H9 (cell line): ENCODE results near the gene MZT2A. TPM values are rescaled to one million over a fixed set of nuclear protein-coding genes. Genes with fewer than 3 reads are reported as not detected.
"Not testable (repeated sequence)": the region's sequence is repeated elsewhere in the genome, so short reads cannot be mapped to it uniquely, and the experiment has no call there.

Experiments
- DNase-seq: peaks from one replicate; pipeline ENCODE4 v3.0.0-alpha.2; 2017
- H2AFZ ChIP-seq: one replicate; pipeline ENCODE4 v1.6.1; 2013; ENCODE audit warnings: mild to moderate bottlenecking, low read length, control low read depth, moderate library complexity
- H2AK5ac ChIP-seq: 2 replicates; pipeline ENCODE4 v1.6.1; 2013; ENCODE audit warnings: low read length, control low read depth, mixed read lengths; ENCODE audit not compliant: insufficient read length
- H2BK120ac ChIP-seq: one replicate; pipeline ENCODE4 v1.6.1; 2013; ENCODE audit warnings: low read depth, mild to moderate bottlenecking, low read length, control low read depth, inconsistent platforms; ENCODE audit not compliant: poor library complexity, severe bottlenecking
- H2BK12ac ChIP-seq: 2 replicates; pipeline ENCODE4 v1.6.1; 2013; ENCODE audit warnings: low read length, control low read depth, mixed read lengths, low read depth; ENCODE audit not compliant: insufficient read length
- H2BK15ac ChIP-seq: 2 replicates; pipeline ENCODE4 v1.6.1; 2013; ENCODE audit warnings: low read depth, low read length, control low read depth
- H2BK20ac ChIP-seq: one replicate; pipeline ENCODE4 v1.6.1; 2013; ENCODE audit warnings: low read depth, mild to moderate bottlenecking, low read length, control low read depth, inconsistent platforms; ENCODE audit not compliant: poor library complexity, severe bottlenecking
- H2BK5ac ChIP-seq: 2 replicates; pipeline ENCODE4 v1.6.1; 2013; ENCODE audit warnings: low read length, control low read depth, mixed read lengths; ENCODE audit not compliant: insufficient read length
- H3K14ac ChIP-seq: 2 replicates; pipeline ENCODE4 v1.6.1; 2013; ENCODE audit warnings: low read length, control low read depth; ENCODE audit not compliant: insufficient read depth
- H3K18ac ChIP-seq: 2 replicates; pipeline ENCODE4 v1.6.1; 2013; ENCODE audit warnings: low read depth, mild to moderate bottlenecking, mixed read lengths, low read length, control low read depth; ENCODE audit not compliant: insufficient read length
- H3K23ac ChIP-seq: 2 replicates; pipeline ENCODE4 v1.6.1; 2013; ENCODE audit warnings: low read length, control low read depth, mixed read lengths, low read depth; ENCODE audit not compliant: insufficient read length
- H3K23me2 ChIP-seq: 2 replicates; pipeline ENCODE4 v1.6.1; 2013; ENCODE audit warnings: low read depth, mild to moderate bottlenecking, mixed read lengths, low read length, control low read depth; ENCODE audit not compliant: insufficient read length, poor library complexity, severe bottlenecking
- H3K27ac ChIP-seq: 2 replicates; pipeline ENCODE4 v1.5.1; 2013; ENCODE audit warnings: low read length, control low read depth, mixed read lengths, low read depth; ENCODE audit not compliant: insufficient read length
- H3K27me3 ChIP-seq: 2 replicates; pipeline ENCODE4 v1.6.1; 2013; ENCODE audit warnings: low read length, control low read depth, inconsistent platforms; ENCODE audit not compliant: insufficient read depth
- H3K4ac ChIP-seq: 2 replicates; pipeline ENCODE4 v1.6.1; 2013; ENCODE audit warnings: low read depth, mild to moderate bottlenecking, control low read depth, inconsistent platforms, low read length, moderate library complexity
- H3K4me1 ChIP-seq: 2 replicates; pipeline ENCODE4 v1.6.1; 2013; ENCODE audit warnings: low read length, control low read depth, inconsistent platforms; ENCODE audit not compliant: insufficient read depth
- H3K4me2 ChIP-seq: 2 replicates; pipeline ENCODE4 v1.6.1; 2013; ENCODE audit warnings: low read length, control low read depth, mixed read lengths; ENCODE audit not compliant: insufficient read length, insufficient read depth
- H3K56ac ChIP-seq: 2 replicates; pipeline ENCODE4 v1.6.1; 2013; ENCODE audit warnings: low read depth, mild to moderate bottlenecking, mixed read lengths, low read length, control low read depth; ENCODE audit not compliant: insufficient read length
- H3K79me1 ChIP-seq: 2 replicates; pipeline ENCODE4 v1.6.1; 2013; ENCODE audit warnings: low read depth, mild to moderate bottlenecking, moderate library complexity, low read length, control low read depth, inconsistent platforms; ENCODE audit not compliant: insufficient read depth, poor library complexity, severe bottlenecking
- H3K79me2 ChIP-seq: 2 replicates; pipeline ENCODE4 v1.6.1; 2013; ENCODE audit warnings: low read length, control low read depth, inconsistent platforms; ENCODE audit not compliant: insufficient read depth
- H3K9ac ChIP-seq: 2 replicates; pipeline ENCODE4 v1.6.1; 2013; ENCODE audit warnings: low read length, control low read depth, mixed read lengths; ENCODE audit not compliant: insufficient read length; ENCODE audit errors: extremely low read depth
- H3K9me3 ChIP-seq: one replicate; pipeline ENCODE4 v1.6.1; 2013; ENCODE audit warnings: low read depth, low read length, inconsistent platforms; ENCODE audit not compliant: control insufficient read depth
- H3T11ph ChIP-seq: one replicate; pipeline ENCODE4 v1.6.1; 2013; ENCODE audit warnings: mild to moderate bottlenecking, low read length, control low read depth, inconsistent platforms
- H4K20me1 ChIP-seq: one replicate; pipeline ENCODE4 v1.6.1; 2013; ENCODE audit not compliant: control insufficient read depth, insufficient read length, insufficient read depth
- H4K5ac ChIP-seq: 2 replicates; pipeline ENCODE4 v1.6.1; 2013; ENCODE audit warnings: low read depth, mild to moderate bottlenecking, mixed read lengths, low read length, control low read depth; ENCODE audit not compliant: insufficient read length
- H4K8ac ChIP-seq: replicated peaks from 2 replicates; pipeline ENCODE4 v1.6.1; 2013; ENCODE audit warnings: low read length, control low read depth, mixed read lengths, low read depth; ENCODE audit not compliant: insufficient read length
- H4K91ac ChIP-seq: 2 replicates; pipeline ENCODE4 v1.6.1; 2013; ENCODE audit warnings: low read depth, mild to moderate bottlenecking, moderate library complexity, mixed read lengths, low read length, control low read depth; ENCODE audit not compliant: insufficient read length
- H3K27ac Mint-ChIP-seq, 3 experiments: 2 replicates in 2 of 3; 3 replicates in 1 of 3; pipeline ENCODE4 v1.8.0; 2020 to 2021; ENCODE audit warnings: mixed read lengths in 3 of 3, mild to moderate bottlenecking in 1 of 3, moderate library complexity in 1 of 3
- H3K27me3 Mint-ChIP-seq: 2 replicates; pipeline ENCODE4 v1.8.0; 2021; ENCODE audit warnings: low read depth, mild to moderate bottlenecking, moderate library complexity, mixed read lengths
- H3K36me3 Mint-ChIP-seq, 3 experiments: 2 replicates in 2 of 3; 3 replicates in 1 of 3; pipeline ENCODE4 v1.8.0; 2020 to 2021; ENCODE audit warnings: low read depth in 3 of 3, mixed read lengths in 3 of 3; ENCODE audit not compliant: insufficient read depth in 1 of 3
- H3K4me1 Mint-ChIP-seq, 2 experiments: 2 replicates each; pipeline ENCODE4 v1.8.0; 2020; ENCODE audit warnings: mixed read lengths in 2 of 2
- H3K4me3 Mint-ChIP-seq, 2 experiments: 2 replicates in 1 of 2; 3 replicates in 1 of 2; pipeline ENCODE4 v1.8.0; 2020 to 2021; ENCODE audit warnings: mild to moderate bottlenecking in 2 of 2, mixed read lengths in 2 of 2, moderate library complexity in 1 of 2
- H3K9me3 Mint-ChIP-seq, 2 experiments: 2 replicates in 1 of 2; 3 replicates in 1 of 2; pipeline ENCODE4 v1.8.0; 2020; ENCODE audit warnings: mild to moderate bottlenecking in 2 of 2, mixed read lengths in 2 of 2, moderate library complexity in 1 of 2
- WGBS: extraction: QIAGEN DNeasy Blood & Tissue Kit; methylation state at CpG from one replicate; pipeline ENCODE4 v1.1.7; 2013; ENCODE audit warnings: missing lambda C conversion rate, low lambda C conversion rate, mixed read lengths; ENCODE audit not compliant: insufficient read length; ENCODE audit errors: extremely low coverage; 5-methylcytosine and 5-hydroxymethylcytosine counted together
- total RNA-seq: library from RNA; stranded (reverse); gene quantifications from 2 replicates; pipeline ENCODE4 v1.2.1, GENCODE V29; 2021

The MZT2A gene
- total RNA-seq, 1 experiment from 2014 or later = 127 TPM

GRCh38 chr2:131444736-131445514, 47.3 kb downstream of the MZT2A start:
- H3K27ac ChIP-seq, H2BK15ac ChIP-seq, H3K79me1 ChIP-seq, H3K23me2 ChIP-seq, H3K4me1 ChIP-seq, H4K91ac ChIP-seq, H3K56ac ChIP-seq, H3K9ac ChIP-seq, H3K23ac ChIP-seq, H3K9me3 ChIP-seq, H4K20me1 ChIP-seq, H2BK12ac ChIP-seq, DNase-seq, H2BK20ac ChIP-seq, H4K5ac ChIP-seq, H3K27me3 Mint-ChIP-seq, H3K27me3 ChIP-seq, H3K4me2 ChIP-seq, H2BK5ac ChIP-seq, H3K14ac ChIP-seq, H3K9me3 Mint-ChIP-seq, H2AK5ac ChIP-seq, H2AFZ ChIP-seq, H3K27ac Mint-ChIP-seq, H3K79me2 ChIP-seq, H2BK120ac ChIP-seq, H4K8ac ChIP-seq, H3K4me3 Mint-ChIP-seq, H3K4me1 Mint-ChIP-seq, H3T11ph ChIP-seq, H3K18ac ChIP-seq, H3K36me3 Mint-ChIP-seq, H3K4ac ChIP-seq: not testable (repeated sequence)
- WGBS = no CpG with 5 or more reads among the region's 90 CpGs

DNA sequence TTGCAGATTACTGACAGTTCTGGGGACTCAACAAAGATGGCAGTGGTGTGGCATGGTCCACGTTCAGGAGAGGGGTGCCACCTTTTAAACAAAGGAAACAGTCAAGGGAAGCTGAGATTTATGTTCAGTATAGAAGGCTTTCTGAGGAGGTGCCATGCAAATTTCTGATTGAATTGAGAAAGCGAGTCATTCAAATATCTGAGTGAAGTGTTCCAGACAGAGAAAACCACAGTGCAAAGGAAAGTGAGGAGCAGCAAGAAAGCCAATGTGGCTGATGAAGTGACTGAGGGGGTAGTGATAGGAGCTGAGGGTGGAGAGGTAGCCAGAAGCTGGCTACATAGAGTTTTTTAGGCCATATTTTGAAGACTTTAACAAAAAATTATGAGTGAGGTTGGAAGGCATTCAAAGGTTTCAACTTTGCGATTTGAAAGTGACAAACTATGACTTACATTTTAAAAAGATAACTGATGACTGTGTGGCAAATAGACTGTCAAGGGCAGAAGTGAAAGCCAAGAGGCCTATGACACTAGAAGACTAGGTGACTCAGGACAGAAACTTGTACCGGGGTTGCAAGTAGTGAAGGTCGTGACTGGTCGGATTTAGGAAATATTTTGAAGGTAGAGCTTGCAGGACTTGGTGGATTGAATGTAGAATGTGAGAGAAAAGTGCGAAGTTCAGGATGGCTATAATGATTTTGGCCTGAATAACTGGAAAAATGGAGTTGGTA, 51.3 kb downstream of the MZT2A start:
- H3K56ac ChIP-seq, H2AFZ ChIP-seq: not testable (repeated sequence)
- WGBS = no CpG with 5 or more reads among the region's 7 CpGs

More for the DNA sequence above, 51.3 kb downstream of the MZT2A start:
- not testable (repeated sequence) for H2AK5ac ChIP-seq, H3K23me2 ChIP-seq, H3K9ac ChIP-seq, H3K27me3 ChIP-seq, H2BK5ac ChIP-seq, H3K27ac ChIP-seq, H4K91ac ChIP-seq, H3K4me1 ChIP-seq, H3K9me3 Mint-ChIP-seq, H3T11ph ChIP-seq, H4K8ac ChIP-seq, H4K5ac ChIP-seq, H2BK20ac ChIP-seq, H3K23ac ChIP-seq, H3K4ac ChIP-seq, H3K79me2 ChIP-seq, H3K27me3 Mint-ChIP-seq, H4K20me1 ChIP-seq, H3K36me3 Mint-ChIP-seq, H3K27ac Mint-ChIP-seq, H3K9me3 ChIP-seq, H3K4me1 Mint-ChIP-seq, H2BK120ac ChIP-seq, H3K18ac ChIP-seq, H2BK12ac ChIP-seq, H3K4me2 ChIP-seq, H3K14ac ChIP-seq, H3K79me1 ChIP-seq, DNase-seq, H2BK15ac ChIP-seq, H3K4me3 Mint-ChIP-seq
